Mesenteric fat pad (tissue), 1 donor: ENCODE data around the gene NSDHL. TPM values are rescaled to one million over a fixed set of nuclear protein-coding genes. Genes with fewer than 3 reads are reported as not detected.
"Not testable (repeated sequence)": the region's sequence is repeated elsewhere in the genome, so short reads cannot be mapped to it uniquely, and the experiment has no call there.

Experiments
- DNase-seq: peaks from one replicate; pipeline ENCODE4 v3.0.0-alpha.2; 2020; ENCODE audit warnings: low spot score
- long read RNA-seq: library from polyadenylated mRNA; unstranded; transcript quantifications from one replicate; pipeline ENCODE4 v2.0.0, GENCODE V29; 2020
- total RNA-seq: library from RNA; stranded (reverse); fragmentation: NEBNext Ultra II Directional; extraction: Animal tissue kit (Norgen Biotek cat#: 25700); gene quantifications from one replicate; pipeline ENCODE4 v1.2.1, GENCODE V29; 2021
- donor health status: DM: yes; HTN: yes; CAD: no.

The NSDHL gene
- 35.4 TPM for total RNA-seq
- long read RNA-seq, transcript NSDHL-201 (8 exons, 1,929 nt) = major isoform, 136 of 170 reads
- long read RNA-seq, transcript NSDHL-203 (9 exons, 1,630 nt) = minor isoform, 12 of 170 reads
- long read RNA-seq, partial matches to known transcripts = 8 of 170 reads
- long read RNA-seq, other reads (novel, unspliced or antisense) = 14 of 170 reads

DNA sequence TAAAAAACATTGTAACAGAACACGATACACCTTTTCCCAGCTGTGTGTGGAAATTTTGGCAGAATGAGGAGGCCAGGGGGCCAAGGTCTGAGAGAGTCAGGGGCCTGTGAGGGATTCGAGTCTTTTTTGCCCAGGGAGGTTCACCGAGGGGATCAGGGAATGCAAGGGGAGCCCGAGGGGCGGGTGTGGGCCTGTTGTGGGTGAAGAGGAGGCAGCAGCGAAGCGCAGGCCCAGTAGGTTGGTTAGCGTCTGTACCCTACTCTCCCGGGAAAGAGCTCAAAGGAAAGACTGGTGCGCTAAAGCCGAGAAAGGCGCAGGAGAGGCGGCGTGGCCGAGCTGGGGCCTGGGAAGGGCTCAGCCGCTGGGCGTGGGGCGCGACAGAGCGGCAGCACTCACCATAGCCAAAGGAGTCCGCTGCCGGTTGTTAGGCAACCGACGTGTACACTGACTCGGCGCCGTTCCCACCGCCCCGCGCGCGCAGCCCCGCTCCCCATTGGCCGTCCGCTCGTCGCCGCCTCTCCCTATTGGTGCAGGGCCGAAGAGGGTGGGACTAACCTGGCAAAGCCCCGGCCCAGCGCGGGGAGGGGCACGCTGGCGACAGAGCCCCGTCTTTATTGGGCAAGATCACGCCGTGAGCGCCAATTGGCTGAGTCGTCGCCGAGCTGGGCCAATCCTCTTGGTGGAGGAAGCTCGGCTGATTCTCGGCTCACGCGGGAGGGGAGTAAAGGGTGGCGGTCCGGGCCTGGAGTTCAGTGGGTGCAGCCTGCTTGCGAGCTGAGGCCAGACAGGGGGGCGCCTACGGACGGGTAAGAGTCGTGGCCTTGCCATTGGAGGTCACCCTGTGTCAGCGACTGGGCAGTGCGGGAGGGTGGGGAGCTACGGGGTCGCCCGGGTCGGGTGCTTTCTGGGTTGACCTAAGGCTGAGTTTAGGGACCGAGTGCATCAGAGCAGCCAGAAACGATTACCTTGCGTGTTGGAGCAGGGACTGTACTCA, at the start of gene NSDHL, which contains the start of gene CETN2:
TSS of gene NSDHL (plus strand) at position 752 of the 994 bp plus-strand sequence. CDS start 15,262 bp downstream, outside the sequence.
TSS of gene CETN2 (minus strand) at position 446 of the 994 bp plus-strand sequence. CDS start at position 399, 47 bp downstream.
- peak; percentile 98 for DNase-seq

DNA sequence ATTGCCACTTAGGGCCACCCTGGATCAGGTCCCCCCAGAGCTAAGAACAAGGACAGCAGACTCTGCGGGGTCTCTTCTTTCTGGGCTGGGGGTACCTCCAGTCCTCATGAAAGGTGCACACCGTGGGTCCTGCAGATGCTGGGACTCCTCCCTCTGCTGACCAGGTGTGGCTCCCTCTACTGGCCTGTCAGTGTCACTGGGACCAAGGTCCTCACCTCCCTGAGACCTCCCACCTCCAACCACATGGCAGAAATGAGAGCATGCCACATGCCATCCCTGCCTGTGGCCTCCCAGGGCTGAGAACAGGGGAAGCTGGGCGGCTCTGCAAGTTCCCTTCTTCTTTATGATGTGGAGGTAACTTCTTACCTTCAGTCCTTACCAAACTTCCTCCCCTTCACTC, 43.8 kb upstream of the NSDHL start:
- DNase-seq = not testable (repeated sequence)

DNA sequence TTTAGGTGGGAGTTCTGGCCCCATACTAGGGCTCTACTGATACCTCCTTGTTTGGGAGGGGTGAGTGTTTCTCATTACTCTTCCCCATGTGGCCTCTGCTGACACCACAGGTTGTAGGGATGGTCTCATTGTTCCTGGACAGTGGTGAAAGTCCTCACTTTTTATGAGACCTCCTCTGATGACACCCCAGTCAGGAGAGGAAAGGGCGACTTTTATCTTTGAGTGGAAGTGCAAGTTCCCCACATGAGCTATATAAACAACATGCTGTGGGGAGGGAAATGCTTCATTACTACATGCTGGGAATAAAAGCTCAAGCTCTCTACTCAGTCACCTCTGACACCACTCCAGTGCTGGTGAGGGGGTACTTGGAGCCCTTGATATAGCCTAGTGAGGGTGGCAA, 31.9 kb upstream of the NSDHL start:
- no peak for DNase-seq

DNA sequence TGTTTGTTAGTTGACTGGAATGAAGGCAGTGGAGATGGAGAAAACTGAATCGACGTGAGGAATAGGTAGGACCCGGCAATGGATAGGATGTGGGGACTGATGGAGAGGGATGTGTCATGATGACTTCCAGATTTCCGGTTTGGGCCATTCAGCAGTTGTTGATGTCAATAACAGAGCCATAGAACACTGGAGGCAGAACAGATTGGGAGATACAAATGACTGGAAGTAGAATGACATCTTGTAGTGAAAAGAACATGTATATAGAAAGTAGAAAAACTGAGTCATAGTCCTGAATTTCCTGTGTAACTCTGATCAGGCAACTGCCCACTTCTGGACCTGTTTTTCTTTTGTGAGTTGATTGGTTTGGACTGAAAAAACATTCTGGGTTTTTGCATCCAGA, 24.8 kb upstream of the NSDHL start:
- DNase-seq = no peak

DNA sequence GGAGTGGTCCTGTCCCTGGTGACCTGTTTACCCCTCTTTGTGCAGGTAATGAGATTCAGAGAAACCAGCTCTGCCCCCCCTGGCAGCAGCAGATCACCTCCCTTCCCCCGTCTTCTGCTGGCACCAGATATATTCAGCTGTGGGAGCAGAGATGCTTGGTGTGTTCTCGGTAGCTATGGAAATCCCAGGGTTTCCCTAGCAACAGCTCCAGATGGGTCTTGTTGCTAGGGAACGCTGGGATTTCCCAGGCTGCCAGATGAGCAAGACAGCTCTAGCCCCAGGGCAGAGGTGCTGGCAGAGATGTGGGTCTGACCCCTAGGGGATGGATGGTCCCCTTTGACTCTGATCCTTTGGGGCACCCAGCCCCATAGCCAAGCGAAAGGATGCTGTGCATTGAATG, 20.5 kb upstream of the NSDHL start:
- DNase-seq = no peak

DNA sequence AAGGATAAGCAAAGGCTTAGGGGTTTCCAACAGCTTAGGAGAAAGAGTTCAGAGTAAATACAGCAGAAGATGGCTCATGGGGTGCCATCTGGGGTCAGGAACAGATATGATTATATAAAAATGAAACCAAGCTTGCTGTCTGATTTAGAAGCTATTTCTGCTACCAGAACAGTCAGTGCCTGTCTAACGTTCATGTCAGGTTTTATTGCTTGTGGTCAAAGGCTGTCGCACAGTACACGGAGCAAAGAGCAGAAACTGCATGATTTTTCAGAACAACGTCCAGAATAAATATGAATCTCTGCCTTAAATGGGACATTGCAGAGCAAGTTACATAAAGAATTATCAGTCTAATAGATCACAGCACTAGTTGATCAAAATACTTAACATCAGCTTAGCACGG, 17.7 kb upstream of the NSDHL start:
- DNase-seq = no peak

DNA sequence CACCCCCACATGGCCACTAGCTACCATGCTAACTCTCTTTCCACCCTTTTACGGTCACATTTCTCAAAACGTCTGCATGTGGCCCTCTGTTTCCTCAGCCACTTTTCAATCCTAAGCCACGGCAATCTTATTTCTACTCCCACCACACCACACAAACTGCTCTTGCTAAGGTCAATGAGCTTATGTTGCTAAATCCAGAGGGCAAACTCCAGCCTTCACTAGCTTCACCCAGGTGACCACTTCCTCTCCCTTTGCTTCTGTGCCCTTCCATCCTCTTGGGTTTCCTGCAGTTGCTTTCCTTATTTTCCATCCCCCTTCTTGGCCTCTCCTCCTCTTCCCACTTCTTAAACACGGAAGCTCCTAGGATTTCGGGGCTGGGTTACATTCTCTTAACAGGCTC, 16.8 kb upstream of the NSDHL start:
- DNase-seq = no peak

DNA sequence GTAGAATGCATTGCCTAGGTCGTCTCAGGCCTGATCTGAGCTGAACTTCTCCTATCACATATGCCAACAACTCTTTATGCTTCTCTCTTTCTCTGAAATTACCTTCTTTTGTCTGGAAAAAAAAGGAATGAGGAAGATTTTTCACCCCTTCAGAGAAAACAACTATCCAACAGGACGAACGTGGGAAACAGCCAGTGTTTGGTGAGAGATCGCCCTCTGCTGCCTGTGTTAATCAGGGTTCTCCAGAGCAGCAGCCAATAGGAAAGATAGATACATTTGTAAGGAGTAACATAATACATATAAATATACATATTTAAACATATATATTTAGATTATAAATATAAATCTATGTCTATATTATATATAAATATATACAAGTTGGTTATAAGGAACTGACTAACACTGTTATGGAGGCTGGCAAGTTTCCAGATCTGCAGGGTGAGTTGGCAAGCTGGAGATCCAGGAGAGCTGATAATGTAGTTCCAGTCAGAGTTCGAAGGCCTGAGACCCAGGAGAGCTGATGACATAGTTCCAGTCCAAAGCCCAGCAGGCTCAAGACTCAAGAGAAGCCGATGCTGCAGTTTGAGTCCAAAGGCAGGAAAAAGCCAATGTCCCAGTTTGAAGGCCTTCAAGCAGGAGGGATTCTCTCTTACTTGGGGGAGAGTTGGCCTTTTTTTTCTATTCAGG, 13.6 kb upstream of the NSDHL start:
- DNase-seq = no peak

DNA sequence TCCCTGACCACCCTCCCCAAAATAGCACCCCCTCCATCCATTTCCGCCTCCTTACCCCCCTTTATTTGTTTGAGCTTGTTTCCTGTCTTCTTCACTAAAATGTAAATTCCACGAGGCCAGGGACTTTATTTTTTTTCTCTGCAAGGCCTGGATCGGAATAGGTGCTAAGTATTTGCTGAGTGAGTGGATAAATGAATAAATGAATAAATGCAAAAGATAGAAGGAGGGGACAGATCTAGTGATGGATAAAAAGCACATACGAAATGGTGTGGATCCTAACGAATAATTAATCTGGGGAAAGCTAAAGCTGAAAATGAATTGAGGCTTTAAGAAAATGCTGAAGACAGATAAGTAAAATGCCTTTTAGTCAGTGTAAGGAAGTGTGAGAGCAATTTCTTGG, 12.5 kb upstream of the NSDHL start:
- DNase-seq = no peak

DNA sequence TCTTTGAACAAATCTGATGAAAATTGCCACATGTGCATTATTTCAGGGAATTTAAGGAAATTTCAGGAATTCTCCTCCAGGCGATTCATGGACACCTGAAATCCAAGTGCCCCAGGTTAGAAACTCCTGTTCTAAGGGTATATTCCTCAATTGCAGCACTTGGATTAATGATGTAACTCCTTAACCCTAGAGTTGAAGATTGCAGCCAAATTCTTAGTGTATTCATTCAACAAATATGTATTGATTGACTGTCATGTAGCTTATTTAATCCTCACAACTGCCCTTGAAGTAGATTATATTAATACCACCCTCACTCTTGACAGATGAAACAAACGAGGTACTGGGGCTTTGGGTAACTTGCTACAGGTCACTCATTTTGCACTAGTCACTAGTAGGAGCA, 11.6 kb upstream of the NSDHL start:
- DNase-seq = no peak

DNA sequence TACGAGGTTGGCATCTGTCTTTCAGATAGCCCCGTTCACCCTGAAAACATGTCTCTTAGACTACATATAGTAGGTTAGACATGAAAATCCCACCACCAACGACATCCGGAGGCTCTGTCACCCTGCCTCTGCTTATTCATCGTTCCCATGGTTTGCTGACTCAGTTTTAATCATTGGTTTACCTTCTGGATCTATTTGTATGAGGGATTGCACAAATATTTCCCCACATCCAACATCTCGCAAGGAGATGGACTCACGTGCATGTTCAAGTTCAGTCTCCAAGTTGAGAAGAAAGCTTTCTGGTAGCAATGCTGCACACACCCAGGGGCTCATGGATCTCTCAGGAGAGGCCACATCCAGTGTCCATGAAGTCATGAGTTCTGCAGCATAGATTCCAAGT, 11.1 kb upstream of the NSDHL start:
- no peak for DNase-seq

DNA sequence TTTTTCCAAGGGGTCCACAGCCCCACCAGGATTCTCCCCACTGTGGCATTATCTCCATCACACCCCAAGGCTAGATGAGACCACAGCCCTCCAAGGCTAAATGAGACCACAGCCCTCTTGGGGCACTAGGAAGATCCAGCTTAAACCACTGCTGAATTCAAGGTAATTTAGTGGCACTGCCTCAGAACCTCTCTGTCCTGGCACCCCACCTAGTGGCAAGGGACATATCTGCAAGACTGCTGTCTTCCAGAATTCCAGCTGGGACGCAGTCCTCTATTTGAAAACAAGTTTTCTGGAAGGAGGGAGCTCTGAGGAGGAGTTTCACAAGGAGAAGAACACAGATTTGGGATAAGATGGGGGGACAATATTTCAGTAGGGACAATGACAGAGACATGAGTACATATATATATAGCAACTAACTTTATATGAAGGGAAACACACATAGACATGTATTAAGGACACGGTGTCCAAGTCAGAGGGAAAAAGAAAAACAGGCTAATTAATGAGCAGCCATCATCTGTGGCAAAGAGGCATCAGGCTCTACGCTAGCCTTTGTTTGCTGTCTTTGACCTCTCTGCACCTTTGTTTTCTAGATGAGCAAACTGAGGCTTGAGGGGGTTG, 9.6 kb upstream of the NSDHL start:
- DNase-seq = no peak

DNA sequence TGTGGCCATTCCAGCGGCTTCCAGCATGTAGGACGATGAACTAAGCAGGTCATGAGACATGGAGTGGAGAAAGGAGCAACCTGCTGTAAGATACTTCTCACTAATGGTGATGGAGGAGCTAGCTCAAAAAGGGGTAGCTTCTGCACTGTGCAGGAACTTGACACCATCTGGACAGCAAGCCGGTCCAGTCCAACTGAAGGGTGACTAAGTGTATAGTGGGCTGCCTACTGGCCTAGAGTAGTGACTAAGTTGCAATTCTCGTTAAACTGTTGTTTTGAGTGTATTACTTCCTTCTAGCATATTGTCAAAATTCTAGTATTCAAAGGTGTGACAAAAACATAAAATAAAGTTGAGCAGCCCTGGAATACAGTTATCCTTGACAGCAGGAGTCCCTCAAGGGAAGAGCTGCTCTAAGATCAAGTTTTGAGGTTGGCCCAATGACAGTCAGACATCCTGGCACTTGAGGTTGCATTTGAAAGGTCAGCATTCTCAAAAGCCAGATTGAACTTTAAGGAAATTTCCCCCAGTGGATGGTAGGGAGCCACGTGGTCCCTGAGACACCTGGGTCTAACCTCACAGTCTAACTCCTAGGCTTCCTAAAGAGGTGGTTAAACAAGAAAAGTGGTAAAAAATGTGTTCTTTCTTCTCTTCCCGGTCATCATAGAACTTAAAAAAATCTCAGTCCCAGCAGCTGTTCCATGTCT, 8.3 kb upstream of the NSDHL start:
- no peak for DNase-seq

DNA sequence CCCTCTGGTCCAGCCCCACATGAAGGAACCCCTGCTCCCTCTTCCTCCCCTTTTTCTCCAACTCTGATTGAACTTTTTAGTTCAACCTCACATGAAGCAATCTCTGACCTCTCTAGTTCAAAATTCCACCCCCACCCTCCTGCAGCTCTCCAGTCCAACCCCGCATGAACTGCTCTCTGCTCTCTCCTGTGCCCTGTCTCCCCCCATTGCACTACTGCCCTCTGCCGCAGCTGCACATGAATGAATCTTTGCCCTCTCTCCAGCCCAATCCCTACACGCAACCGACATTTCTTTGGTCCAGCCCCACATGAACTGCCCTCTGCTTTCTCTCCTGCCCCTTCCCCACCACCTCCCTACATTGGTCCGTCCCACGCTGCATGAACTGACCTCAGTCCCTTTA, 7.2 kb upstream of the NSDHL start:
- DNase-seq = no peak

DNA sequence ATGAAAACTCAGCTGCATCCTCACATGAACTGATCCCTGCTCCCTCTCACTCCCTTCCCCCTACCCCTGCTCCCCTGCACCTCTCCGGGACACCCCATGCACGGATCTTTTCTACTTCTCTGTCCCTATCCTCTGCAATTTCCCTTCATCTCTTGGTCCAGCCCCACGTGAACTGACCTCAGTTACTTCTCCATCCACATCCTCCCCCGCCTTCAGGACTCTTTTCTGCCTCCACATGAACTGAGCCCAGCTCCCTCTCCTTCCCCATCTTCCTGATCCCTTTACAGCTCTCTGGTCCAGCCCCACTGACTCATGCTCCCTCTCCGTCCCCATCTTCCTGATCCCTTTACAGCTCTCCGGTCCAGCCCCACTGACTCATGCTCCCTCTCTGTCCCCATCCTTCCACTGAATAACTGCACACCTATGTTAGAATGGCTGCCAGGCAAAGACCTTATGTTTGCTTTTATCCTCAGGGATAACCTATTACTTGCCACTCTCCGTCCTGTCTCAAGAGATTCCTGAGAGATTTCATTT, 6.0 kb upstream of the NSDHL start:
- DNase-seq = no peak

DNA sequence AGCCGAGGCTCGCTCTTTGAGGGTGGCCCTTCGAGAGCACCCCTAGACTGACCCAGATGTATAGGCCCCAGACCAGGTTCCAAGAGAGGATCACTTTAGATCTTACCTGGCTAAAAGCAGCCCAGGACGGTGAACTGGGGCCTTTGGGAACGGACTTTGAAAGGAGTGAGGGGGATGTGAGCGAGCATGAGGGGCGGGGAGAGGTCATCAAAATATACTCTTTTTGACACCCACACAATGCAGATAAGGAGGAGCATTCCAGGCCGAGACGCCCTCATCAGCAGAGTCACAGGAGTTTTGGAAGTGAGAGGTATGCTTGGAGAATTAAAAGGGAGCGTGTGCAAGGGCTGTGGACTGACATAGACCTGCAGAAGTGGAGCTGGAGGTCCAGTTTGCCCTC, 528 bp downstream of the NSDHL start:
- no peak for DNase-seq

DNA sequence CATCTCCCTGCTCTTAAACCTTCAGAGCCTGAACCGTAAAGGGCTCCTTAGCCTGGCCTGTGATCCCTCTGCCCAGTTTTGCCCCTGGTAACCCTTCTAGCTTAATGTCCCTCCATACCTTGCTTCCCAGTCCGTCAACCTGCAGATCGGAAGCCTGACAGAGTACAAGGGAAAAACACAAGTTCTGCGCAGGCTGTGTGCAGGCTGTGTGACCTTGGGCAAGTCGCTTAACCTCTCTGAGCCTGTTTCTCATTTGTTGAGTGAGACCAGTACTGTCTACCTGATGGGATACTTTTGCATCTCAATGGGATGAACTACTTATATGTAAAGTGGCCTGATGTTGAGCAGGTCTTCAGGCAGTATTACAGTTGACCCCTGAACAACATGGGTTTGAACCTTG, 1.7 kb downstream of the NSDHL start:
- no peak for DNase-seq

DNA sequence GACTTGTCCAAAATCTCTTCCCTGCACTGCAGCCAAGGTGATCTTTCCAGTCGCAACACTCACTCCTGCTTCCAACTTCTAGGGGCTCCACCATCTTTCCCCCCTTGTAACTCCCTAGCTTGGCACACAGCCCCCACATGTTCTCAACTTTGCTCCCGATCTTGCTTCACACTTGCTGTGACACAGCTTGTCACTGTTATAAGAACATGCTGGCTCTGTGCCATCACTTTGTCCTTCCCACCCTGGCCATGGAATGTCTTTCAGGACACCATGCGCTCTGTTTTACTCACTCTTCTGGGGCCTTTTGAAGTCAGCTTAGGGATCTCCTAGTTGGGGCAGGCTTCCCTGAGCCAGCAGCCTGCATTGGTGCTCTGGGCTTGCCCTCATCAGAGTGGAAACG, 2.5 kb downstream of the NSDHL start:
- no peak for DNase-seq

DNA sequence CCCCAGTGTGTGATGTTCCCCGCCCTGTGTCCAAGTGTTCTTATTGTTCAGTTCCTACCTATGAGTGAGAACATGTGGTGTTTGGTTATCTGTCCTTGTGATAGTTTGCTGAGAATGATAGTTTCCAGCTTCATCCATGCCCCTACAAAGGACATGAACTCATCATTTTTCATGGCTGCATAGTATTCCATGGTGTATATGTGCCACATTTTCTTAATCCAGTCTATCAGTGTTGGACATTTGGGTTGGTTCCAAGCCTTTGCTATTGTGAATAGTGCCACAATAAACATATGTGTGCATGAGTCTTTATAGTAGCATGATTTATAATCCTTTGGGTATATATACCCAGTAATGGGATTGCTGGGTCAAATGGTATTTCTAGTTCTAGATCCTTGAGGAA, 4.6 kb downstream of the NSDHL start:
- not testable (repeated sequence) for DNase-seq

DNA sequence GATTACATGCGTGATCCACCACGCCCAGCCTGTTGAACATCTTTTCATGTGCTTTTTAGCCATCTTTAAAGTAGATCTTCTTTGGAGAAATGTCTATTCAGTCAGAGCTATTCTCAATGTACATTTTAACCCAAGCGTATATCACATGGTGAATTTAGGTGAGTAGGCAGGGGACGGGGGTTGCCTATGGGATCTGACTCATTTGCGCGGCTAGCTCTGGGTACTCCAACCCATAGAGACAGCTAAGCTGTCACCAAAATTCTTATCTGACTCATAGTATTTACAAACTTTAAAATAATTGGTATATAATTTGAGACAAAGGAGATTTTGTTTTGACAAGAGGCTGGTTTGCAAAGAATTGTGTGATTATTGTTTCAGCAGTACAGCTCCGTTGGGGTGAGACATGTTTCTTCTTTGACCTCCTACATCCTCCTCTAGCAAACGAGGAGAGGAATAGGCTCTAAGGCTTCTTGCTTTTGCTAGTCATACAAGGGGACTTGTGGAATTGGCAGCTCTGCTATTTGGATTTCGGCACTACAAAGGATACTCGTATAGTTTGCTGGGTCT, 12.0 kb downstream of the NSDHL start:
- no peak for DNase-seq
